ENCODE data around the gene PAPSS1. TPM values are rescaled to one million over a fixed set of nuclear protein-coding genes. Genes with fewer than 3 reads are reported as not detected.

The PAPSS1 gene
- total RNA-seq, 4 donors from 2014 or later, result 21.9 to 36.2 (median 25.3) TPM

- ATAC-seq, result no peak
- no peak overlapping the region for H3K4me3 ChIP-seq
- no peaks in the 10 kb centered on the region for H3K4me1 ChIP-seq
- H3K27me3 ChIP-seq, result no peaks in the 10 kb centered on the region
- 76 to 93% methylated on average over 4 of the region's 4 CpGs for WGBS, 2 donors (ENCODE audit: low coverage in 1 of 2)
- no peaks in the 10 kb centered on the region for H3K9me3 ChIP-seq
- TF ChIP-seq, protein P1, sequence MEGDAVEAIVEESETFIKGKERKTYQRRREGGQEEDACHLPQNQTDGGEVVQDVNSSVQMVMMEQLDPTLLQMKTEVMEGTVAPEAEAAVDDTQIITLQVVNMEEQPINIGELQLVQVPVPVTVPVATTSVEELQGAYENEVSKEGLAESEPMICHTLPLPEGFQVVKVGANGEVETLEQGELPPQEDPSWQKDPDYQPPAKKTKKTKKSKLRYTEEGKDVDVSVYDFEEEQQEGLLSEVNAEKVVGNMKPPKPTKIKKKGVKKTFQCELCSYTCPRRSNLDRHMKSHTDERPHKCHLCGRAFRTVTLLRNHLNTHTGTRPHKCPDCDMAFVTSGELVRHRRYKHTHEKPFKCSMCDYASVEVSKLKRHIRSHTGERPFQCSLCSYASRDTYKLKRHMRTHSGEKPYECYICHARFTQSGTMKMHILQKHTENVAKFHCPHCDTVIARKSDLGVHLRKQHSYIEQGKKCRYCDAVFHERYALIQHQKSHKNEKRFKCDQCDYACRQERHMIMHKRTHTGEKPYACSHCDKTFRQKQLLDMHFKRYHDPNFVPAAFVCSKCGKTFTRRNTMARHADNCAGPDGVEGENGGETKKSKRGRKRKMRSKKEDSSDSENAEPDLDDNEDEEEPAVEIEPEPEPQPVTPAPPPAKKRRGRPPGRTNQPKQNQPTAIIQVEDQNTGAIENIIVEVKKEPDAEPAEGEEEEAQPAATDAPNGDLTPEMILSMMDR (IDR thresholded peaks at IDR 0.05), result no peak
- no peak for TF ChIP-seq EP300 (IDR thresholded peaks at IDR 0.05)
- TF ChIP-seq POLR2AphosphoS5 (IDR thresholded peaks at IDR 0.05), result no peak
- TF ChIP-seq POLR2A (IDR thresholded peaks at IDR 0.05), result no peak
- no peaks in the 10 kb centered on the region for H3K36me3 ChIP-seq
- no peak overlapping the region for H3K27ac ChIP-seq
Measured at GRCh38 chr4:107755841-107756356, 35.9 kb upstream of the PAPSS1 start.

GRCh38 chr4:107751670-107752069 is 31.6 kb upstream of the PAPSS1 start:
- no peaks in the 10 kb centered on the region for H3K9me3 ChIP-seq
- H3K4me3 ChIP-seq, result no peak overlapping the region
- WGBS, 2 donors (ENCODE audit: low coverage in 1 of 2), result 63 to 70% methylated on average over 2 of the region's 2 CpGs
- no peak for ATAC-seq
- no peaks in the 10 kb centered on the region for H3K27me3 ChIP-seq
- H3K27ac ChIP-seq, result no peak overlapping the region
- TF ChIP-seq, protein P1 (IDR thresholded peaks at IDR 0.05), result no peak
- no peak for TF ChIP-seq EP300 (IDR thresholded peaks at IDR 0.05)
- TF ChIP-seq POLR2AphosphoS5 (IDR thresholded peaks at IDR 0.05), result no peak
- no peak for TF ChIP-seq POLR2A (IDR thresholded peaks at IDR 0.05)
- no peaks in the 10 kb centered on the region for H3K36me3 ChIP-seq
- H3K4me1 ChIP-seq, result no peaks in the 10 kb centered on the region

DNA sequence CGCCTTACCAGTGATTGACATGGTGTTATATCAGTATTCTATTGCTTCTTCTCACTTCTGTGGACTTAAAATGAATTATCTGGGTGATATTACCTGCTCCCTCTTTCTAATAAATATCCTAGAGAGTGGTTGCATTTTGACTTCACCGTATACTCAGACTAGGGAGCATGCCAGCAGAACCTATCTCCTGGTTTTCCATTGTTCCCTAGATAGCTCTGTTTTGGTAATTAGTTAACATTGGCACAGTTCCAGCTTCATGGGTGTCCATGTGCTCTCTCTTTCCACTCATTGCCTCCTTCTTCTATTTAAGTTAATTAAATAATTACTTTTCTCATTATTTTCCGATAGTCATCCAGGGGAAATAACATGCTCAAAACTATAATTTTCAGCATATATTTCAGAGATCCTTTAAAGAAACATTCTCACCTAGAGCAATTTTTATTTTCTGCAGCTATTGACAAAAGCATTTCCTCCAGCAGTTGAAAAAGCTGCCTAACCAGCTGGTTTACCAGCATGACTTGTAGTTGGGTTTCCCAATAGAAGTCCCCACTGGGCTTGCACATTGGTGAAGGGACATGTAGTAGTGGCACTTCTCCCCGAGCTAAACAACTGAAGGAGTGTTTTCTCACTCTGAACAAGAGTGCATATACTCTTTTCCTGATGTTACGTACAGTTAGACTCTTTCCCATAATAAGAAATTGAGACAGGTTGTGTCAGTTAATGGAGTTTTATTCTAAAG is 27.9 kb upstream of the PAPSS1 start:
- no peaks in the 10 kb centered on the region for H3K4me1 ChIP-seq
- no peak overlapping the region for H3K27ac ChIP-seq
- H3K27me3 ChIP-seq, result no peaks in the 10 kb centered on the region
- no peaks in the 10 kb centered on the region for H3K36me3 ChIP-seq
- 77 to 79% methylated on average over 4 to 5 of the region's 5 CpGs for WGBS, 2 donors (ENCODE audit: low coverage in 1 of 2)
- no peak for ATAC-seq
- no peaks in the 10 kb centered on the region for H3K9me3 ChIP-seq
- H3K4me3 ChIP-seq, result no peak overlapping the region
- TF ChIP-seq EP300 (IDR thresholded peaks at IDR 0.05), result no peak
- TF ChIP-seq POLR2AphosphoS5 (IDR thresholded peaks at IDR 0.05), result no peak

DNA sequence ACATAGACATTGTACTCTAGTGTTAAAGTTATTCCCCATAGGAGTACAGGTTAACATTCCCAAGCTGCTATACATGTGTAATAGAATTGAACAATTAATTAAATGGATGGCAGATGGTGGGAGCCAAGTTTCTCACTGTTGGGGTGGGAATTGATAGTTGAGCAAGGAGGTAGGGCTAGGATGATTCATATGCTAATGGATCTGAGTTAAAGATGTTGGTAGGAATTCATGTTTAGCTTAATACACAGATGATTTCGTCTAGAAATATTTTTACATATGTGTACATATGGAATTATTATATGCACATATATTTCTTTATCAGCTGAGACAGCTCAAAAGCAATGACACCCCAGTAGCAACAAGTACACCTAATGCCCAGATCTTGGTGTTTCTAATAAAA is 26.1 kb upstream of the PAPSS1 start:
- no peaks in the 10 kb centered on the region for H3K9me3 ChIP-seq
- TF ChIP-seq, protein P1 (IDR thresholded peaks at IDR 0.05), result no peak
- TF ChIP-seq EP300 (IDR thresholded peaks at IDR 0.05) (no peak), POLR2AphosphoS5 (IDR thresholded peaks at IDR 0.05) (no peak), POLR2A (IDR thresholded peaks at IDR 0.05) (no peak)
- no peaks in the 10 kb centered on the region for H3K27me3 ChIP-seq
- H3K27ac ChIP-seq, result no peak overlapping the region
- WGBS, 2 donors (ENCODE audit: low coverage in 1 of 2), result 67 to 70% methylated on average over 1 of the region's 1 CpG
- no peaks in the 10 kb centered on the region for H3K36me3 ChIP-seq
- peaks cover 0 to 6% (median 0%) of the 10 kb centered on the region in 3 donors for H3K4me1 ChIP-seq
- H3K4me3 ChIP-seq, result no peak overlapping the region
- no peak for ATAC-seq

- no peak for ATAC-seq
- no peaks in the 10 kb centered on the region for H3K27me3 ChIP-seq
- TF ChIP-seq, protein P1 (IDR thresholded peaks at IDR 0.05), result no peak
- no peak for TF ChIP-seq EP300 (IDR thresholded peaks at IDR 0.05)
- no peak for TF ChIP-seq POLR2A (IDR thresholded peaks at IDR 0.05)
- TF ChIP-seq POLR2AphosphoS5 (IDR thresholded peaks at IDR 0.05), result no peak
- H3K36me3 ChIP-seq, result no peaks in the 10 kb centered on the region
- no peak overlapping the region for H3K27ac ChIP-seq
- no peaks in the 10 kb centered on the region for H3K9me3 ChIP-seq
- H3K4me1 ChIP-seq, result peaks cover 0 to 17% (median 0%) of the 10 kb centered on the region in 3 donors
- no peak overlapping the region for H3K4me3 ChIP-seq
Measured at GRCh38 chr4:107744532-107744931, 24.5 kb upstream of the PAPSS1 start.
